HepG2 (cell line): ENCODE results near the gene SNX30. TPM values are rescaled to one million over a fixed set of nuclear protein-coding genes. Genes with fewer than 3 reads are reported as not detected.
A peak's percentile ranks its signal among the peaks of the same experiment; 100 is the strongest.

Source experiments
- CBX1 ChIP-seq: IDR thresholded peaks from one replicate; pipeline ENCODE4 v1.6.1; 2016; ENCODE audit warnings: antibody characterized with exemption, low read depth
- CENPX ChIP-seq: sonication (generic); formaldehyde crosslinking; IDR thresholded peaks from 2 replicates; pipeline ENCODE4 v1.9.0; 2021; ENCODE audit warnings: mild to moderate bottlenecking, missing genetic modification reagents, moderate library complexity
- DNMT3B ChIP-seq: conservative IDR thresholded peaks from 2 replicates; pipeline ENCODE4 v1.6.1; 2016; ENCODE audit warnings: missing biosample characterization, control low read depth
- DPF2 ChIP-seq: sonication (generic); formaldehyde crosslinking; IDR thresholded peaks from 2 replicates; pipeline ENCODE4 v1.4.0; 2020; ENCODE audit warnings: mild to moderate bottlenecking, low read depth, missing genetic modification reagents, borderline replicate concordance
- ETV5 ChIP-seq: IDR thresholded peaks from 2 replicates; pipeline ENCODE4 v1.6.1; 2018; ENCODE audit warnings: missing biosample characterization, missing genetic modification reagents, inconsistent platforms, borderline replicate concordance
- FOXM1 ChIP-seq: sonication (generic); formaldehyde crosslinking; IDR thresholded peaks from 2 replicates; pipeline ENCODE4 v1.5.0; 2020; ENCODE audit warnings: missing genetic modification reagents
- HMG20A ChIP-seq: IDR thresholded peaks from 2 replicates; pipeline ENCODE4 v1.6.1; 2016; ENCODE audit warnings: borderline replicate concordance
- HOXD1 ChIP-seq: sonication (generic); formaldehyde crosslinking; IDR thresholded peaks from 2 replicates; pipeline ENCODE4 v1.5.0; 2020; ENCODE audit warnings: missing genetic modification reagents
- NCOA1 ChIP-seq: sonication (generic); formaldehyde crosslinking; IDR thresholded peaks from 2 replicates; pipeline ENCODE4 v1.9.0; 2021; ENCODE audit warnings: missing genetic modification reagents
- NFE2L1 ChIP-seq: sonication (generic); formaldehyde crosslinking; IDR thresholded peaks from 2 replicates; pipeline ENCODE4 v1.4.0; 2020; ENCODE audit warnings: missing genetic modification reagents, mild to moderate bottlenecking, borderline replicate concordance
- NKX3-1 ChIP-seq: sonication (generic); formaldehyde crosslinking; IDR thresholded peaks from 2 replicates; pipeline ENCODE4 v1.5.0; 2020; ENCODE audit warnings: missing genetic modification reagents
- NR2C2 ChIP-seq: sonication (generic); formaldehyde crosslinking; IDR thresholded peaks from 2 replicates; pipeline ENCODE4 v1.4.0; 2020; ENCODE audit warnings: missing genetic modification reagents, mild to moderate bottlenecking, moderate library complexity, borderline replicate concordance
- PHF5A ChIP-seq: IDR thresholded peaks from one replicate; pipeline ENCODE4 v1.6.1; 2018; ENCODE audit warnings: low read depth, missing genetic modification reagents; ENCODE audit not compliant: unreplicated experiment
- SOX6 ChIP-seq, 2 experiments: fragments of 450-650 bp in 1 of 2; sonication (generic) in 1 of 2; formaldehyde crosslinking in 1 of 2; IDR thresholded peaks; 2 replicates each; pipeline versions ENCODE4 v1.4.0 to v1.6.1; 2017 to 2020; ENCODE audit warnings: antibody characterized with exemption in 1 of 2, mild to moderate bottlenecking in 1 of 2, missing genetic modification reagents in 1 of 2
- TBX2 ChIP-seq: sonication (generic); formaldehyde crosslinking; IDR thresholded peaks from 2 replicates; pipeline ENCODE4 v1.5.0; 2020; ENCODE audit warnings: missing genetic modification reagents, mild to moderate bottlenecking, borderline replicate concordance
- TBX3 ChIP-seq: fragments of 450-650 bp; IDR thresholded peaks from 2 replicates; pipeline ENCODE4 v1.6.1; 2017; ENCODE audit warnings: antibody characterized with exemption, mild to moderate bottlenecking, inconsistent platforms, borderline replicate concordance
- YY1 ChIP-seq: IDR thresholded peaks from 2 replicates; pipeline ENCODE4 v1.6.1; 2011; ENCODE audit warnings: low read length, low read depth, moderate library complexity, mild to moderate bottlenecking; ENCODE audit not compliant: insufficient read depth, insufficient replicate concordance
- ZBTB1 ChIP-seq: sonication (generic); formaldehyde crosslinking; IDR thresholded peaks from 2 replicates; pipeline ENCODE4 v1.4.0; 2020; ENCODE audit warnings: missing genetic modification reagents, borderline replicate concordance
- ZFP37 ChIP-seq: sonication (generic); formaldehyde crosslinking; IDR thresholded peaks from 2 replicates; pipeline ENCODE4 v1.4.0; 2020; ENCODE audit warnings: missing genetic modification reagents, borderline replicate concordance
- ZNF570 ChIP-seq: sonication (generic); formaldehyde crosslinking; IDR thresholded peaks from 2 replicates; pipeline ENCODE4 v1.4.0; 2020; ENCODE audit warnings: mild to moderate bottlenecking, missing genetic modification reagents, borderline replicate concordance
- ZNF746 ChIP-seq: sonication (generic); formaldehyde crosslinking; IDR thresholded peaks from 2 replicates; pipeline ENCODE4 v1.8.0; 2022; ENCODE audit warnings: mild to moderate bottlenecking, missing genetic modification reagents
- ZNF782 ChIP-seq: sonication (generic); formaldehyde crosslinking; IDR thresholded peaks from 2 replicates; pipeline ENCODE4 v1.4.0; 2020; ENCODE audit warnings: missing genetic modification reagents, mild to moderate bottlenecking, borderline replicate concordance
- polyA plus RNA-seq, 8 experiments: library from polyadenylated mRNA; depleted of rRNA in 3 of 8; stranded (reverse) in 7 of 8; unstranded in 1 of 8; fragments of >200 nt; fragmentation: Illumina TruSeq in 4 of 8; extraction: Trizol in 4 of 8; gene quantifications; 2 replicates each; pipeline versions ENCODE4 v1.2.1 to v1.2.3, GENCODE V29; 2011 to 2016; ENCODE audit warnings: low read depth in 4 of 8, missing spikeins in 1 of 8, mixed read lengths in 1 of 8; ENCODE audit not compliant: insufficient read depth in 1 of 8
- total RNA-seq, 5 experiments: library from RNA; depleted of rRNA; stranded (reverse); fragments of >200 nt; fragmentation: Illumina TruSeq; extraction: Trizol; gene quantifications; 2 replicates each; pipeline ENCODE4 v1.2.3, GENCODE V29; 2016; ENCODE audit warnings: low read depth in 1 of 5
- TF ChIP-seq, protein P1 (sequence below): sonication (generic); formaldehyde crosslinking; IDR thresholded peaks from 2 replicates; pipeline ENCODE4 v1.4.0; 2020; ENCODE audit warnings: missing genetic modification reagents, borderline replicate concordance
- TF ChIP-seq, protein P2 (sequence below): sonication (generic); formaldehyde crosslinking; IDR thresholded peaks from 2 replicates; pipeline ENCODE4 v1.4.0; 2020; ENCODE audit warnings: mild to moderate bottlenecking, low read depth, missing genetic modification reagents
- TF ChIP-seq, protein P3 (sequence below): IDR thresholded peaks from 2 replicates; pipeline ENCODE4 v1.6.1; 2016; ENCODE audit warnings: low read depth, borderline replicate concordance

SNX30 gene
- total and polyA plus RNA-seq, 2 of the 13 experiments (the other 11 are each of a cell fraction or from before 2014, with no cell fraction given), result 4.4 to 12.4 TPM

DNA sequence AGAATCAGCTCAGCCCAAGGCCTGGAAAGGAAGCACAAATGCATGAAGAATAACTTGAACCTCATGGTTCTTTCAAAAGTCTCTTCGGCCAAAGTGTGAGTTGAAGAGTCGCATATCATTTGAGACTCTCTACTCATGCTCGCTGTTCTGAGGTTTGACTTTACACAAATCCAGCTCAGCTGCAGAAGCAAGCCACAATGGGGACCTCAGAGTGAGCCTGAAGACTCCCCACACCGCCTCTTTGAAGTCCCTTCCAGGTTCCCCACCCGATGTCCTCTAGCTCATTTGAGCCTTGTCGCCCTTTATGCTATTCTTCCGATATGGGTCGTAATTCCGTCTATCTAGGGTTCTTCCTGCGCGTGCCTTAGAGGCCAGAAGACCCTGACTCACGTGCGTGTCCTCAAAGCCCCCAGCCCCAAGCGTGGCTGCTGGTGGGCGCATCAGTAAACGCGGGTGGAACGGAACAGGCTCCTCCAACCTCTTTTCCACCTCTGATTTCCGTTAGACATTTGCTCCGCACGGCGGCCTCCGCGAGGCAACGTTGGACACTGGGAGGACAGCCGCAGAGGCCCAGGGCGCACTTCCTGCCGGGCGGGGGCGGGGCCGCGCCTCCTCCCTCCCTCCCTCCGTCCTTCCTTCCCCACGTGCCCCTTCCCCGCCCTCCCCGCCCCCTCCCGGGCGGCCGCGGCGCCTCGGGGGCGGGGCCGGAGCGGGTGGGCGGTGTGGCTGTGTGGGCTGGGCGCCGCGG is at the start of gene SNX30 (continued):
- TF ChIP-seq ZNF570 (CRISPR knock-in tag) (no peak), PHF5A (no peak), TBX3 (no peak), ZFP37 (CRISPR knock-in tag) (peak; percentile 78; the same call in 1 of the 2 replicates), CENPX (CRISPR knock-in tag) (no peak), FOXM1 (CRISPR knock-in tag) (no peak), TBX2 (CRISPR knock-in tag) (peak; percentile 38), SOX6 (IDR thresholded peaks at IDR 0.05) (no peak), SOX6 (CRISPR knock-in tag; IDR thresholded peaks at IDR 0.05) (peak; percentile 63), ETV5 (CRISPR knock-in tag) (peak; percentile 94), DPF2 (CRISPR knock-in tag) (no peak), HMG20A (CRISPR knock-in tag) (no peak), CBX1 (peak; percentile 91), HOXD1 (CRISPR knock-in tag) (peak; percentile 67; the same call in 1 of the 2 replicates), NFE2L1 (no peak), ZNF746 (peak; percentile 93), ZBTB1 (no peak), NR2C2 (CRISPR knock-in tag) (0 out of 2 replicates have a peak, but pooled peaks have one; percentile 26), NKX3-1 (no peak), NCOA1 (CRISPR knock-in tag) (no peak; the same call in 1 of the 2 replicates), DNMT3B (0 out of 2 replicates have a peak, but pooled peaks have one; percentile 46), YY1 (peak; percentile 47), ZNF782 (CRISPR knock-in tag) (no peak; the same call in 1 of the 2 replicates)
- TF ChIP-seq, protein P1, sequence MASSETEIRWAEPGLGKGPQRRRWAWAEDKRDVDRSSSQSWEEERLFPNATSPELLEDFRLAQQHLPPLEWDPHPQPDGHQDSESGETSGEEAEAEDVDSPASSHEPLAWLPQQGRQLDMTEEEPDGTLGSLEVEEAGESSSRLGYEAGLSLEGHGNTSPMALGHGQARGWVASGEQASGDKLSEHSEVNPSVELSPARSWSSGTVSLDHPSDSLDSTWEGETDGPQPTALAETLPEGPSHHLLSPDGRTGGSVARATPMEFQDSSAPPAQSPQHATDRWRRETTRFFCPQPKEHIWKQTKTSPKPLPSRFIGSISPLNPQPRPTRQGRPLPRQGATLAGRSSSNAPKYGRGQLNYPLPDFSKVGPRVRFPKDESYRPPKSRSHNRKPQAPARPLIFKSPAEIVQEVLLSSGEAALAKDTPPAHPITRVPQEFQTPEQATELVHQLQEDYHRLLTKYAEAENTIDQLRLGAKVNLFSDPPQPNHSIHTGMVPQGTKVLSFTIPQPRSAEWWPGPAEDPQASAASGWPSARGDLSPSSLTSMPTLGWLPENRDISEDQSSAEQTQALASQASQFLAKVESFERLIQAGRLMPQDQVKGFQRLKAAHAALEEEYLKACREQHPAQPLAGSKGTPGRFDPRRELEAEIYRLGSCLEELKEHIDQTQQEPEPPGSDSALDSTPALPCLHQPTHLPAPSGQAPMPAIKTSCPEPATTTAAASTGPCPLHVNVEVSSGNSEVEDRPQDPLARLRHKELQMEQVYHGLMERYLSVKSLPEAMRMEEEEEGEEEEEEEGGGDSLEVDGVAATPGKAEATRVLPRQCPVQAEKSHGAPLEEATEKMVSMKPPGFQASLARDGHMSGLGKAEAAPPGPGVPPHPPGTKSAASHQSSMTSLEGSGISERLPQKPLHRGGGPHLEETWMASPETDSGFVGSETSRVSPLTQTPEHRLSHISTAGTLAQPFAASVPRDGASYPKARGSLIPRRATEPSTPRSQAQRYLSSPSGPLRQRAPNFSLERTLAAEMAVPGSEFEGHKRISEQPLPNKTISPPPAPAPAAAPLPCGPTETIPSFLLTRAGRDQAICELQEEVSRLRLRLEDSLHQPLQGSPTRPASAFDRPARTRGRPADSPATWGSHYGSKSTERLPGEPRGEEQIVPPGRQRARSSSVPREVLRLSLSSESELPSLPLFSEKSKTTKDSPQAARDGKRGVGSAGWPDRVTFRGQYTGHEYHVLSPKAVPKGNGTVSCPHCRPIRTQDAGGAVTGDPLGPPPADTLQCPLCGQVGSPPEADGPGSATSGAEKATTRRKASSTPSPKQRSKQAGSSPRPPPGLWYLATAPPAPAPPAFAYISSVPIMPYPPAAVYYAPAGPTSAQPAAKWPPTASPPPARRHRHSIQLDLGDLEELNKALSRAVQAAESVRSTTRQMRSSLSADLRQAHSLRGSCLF (CRISPR knock-in tag), result no peak
- TF ChIP-seq, protein P2, sequence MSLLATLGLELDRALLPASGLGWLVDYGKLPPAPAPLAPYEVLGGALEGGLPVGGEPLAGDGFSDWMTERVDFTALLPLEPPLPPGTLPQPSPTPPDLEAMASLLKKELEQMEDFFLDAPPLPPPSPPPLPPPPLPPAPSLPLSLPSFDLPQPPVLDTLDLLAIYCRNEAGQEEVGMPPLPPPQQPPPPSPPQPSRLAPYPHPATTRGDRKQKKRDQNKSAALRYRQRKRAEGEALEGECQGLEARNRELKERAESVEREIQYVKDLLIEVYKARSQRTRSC (CRISPR knock-in tag), result no peak
- TF ChIP-seq, protein P3, sequence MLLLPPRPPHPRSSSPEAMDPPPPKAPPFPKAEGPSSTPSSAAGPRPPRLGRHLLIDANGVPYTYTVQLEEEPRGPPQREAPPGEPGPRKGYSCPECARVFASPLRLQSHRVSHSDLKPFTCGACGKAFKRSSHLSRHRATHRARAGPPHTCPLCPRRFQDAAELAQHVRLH (CRISPR knock-in tag), result 0 out of 2 replicates have a peak, but pooled peaks have one; percentile 78
